Adrenal gland (tissue), 12 donors: ENCODE results near the gene SGPL1. TPM values are rescaled to one million over a fixed set of nuclear protein-coding genes. Genes with fewer than 3 reads are reported as not detected.

Source experiments
- DNase-seq, 7 donors: peaks; one replicate each; pipeline ENCODE4 v3.0.0-alpha.2; 2019 to 2020
- H3K27ac ChIP-seq, 5 donors: fragments of 200-600 bp; sonication (generic) in 4 of 5; 1 replicate in 3 of 5; 2 replicates in 2 of 5; pipeline versions ENCODE4 v1.5.1 to v1.8.0; 2016 to 2020; ENCODE audit warnings: mild to moderate bottlenecking in 1 of 5
- H3K27me3 ChIP-seq: fragments of 200-600 bp; 2 replicates; pipeline ENCODE4 v1.8.0; 2021
- H3K36me3 ChIP-seq, 2 donors: fragments of 200-600 bp; replicated peaks in 1 of 2; 1 replicate in 1 of 2; 2 replicates in 1 of 2; pipeline versions ENCODE4 v1.5.1 to v1.8.0; 2018 to 2022
- H3K4me1 ChIP-seq, 2 donors: fragments of 200-600 bp; replicated peaks in 1 of 2; 1 replicate in 1 of 2; 2 replicates in 1 of 2; pipeline versions ENCODE4 v1.5.1 to v1.8.0; 2018 to 2021
- H3K4me3 ChIP-seq, 4 donors: fragments of 200-600 bp; sonication (generic) in 3 of 4; one replicate each; pipeline ENCODE4 v1.5.1; 2016 to 2018
- H3K9me3 ChIP-seq, 3 donors: fragments of 200-600 bp; sonication (generic) in 1 of 3; replicated peaks in 1 of 3; 1 replicate in 2 of 3; 2 replicates in 1 of 3; pipeline versions ENCODE4 v1.5.1 to v1.8.0; 2016 to 2021
- CTCF ChIP-seq, 6 experiments: fragments of 450-650 bp in 4 of 6; fragments of 200-600 bp in 2 of 6; sonication (generic) in 1 of 6; IDR thresholded peaks; 1 replicate in 5 of 6; 2 replicates in 1 of 6; pipeline versions ENCODE4 v1.5.1 to v1.8.0; 2016 to 2021; ENCODE audit warnings: antibody characterized with exemption in 6 of 6, mild to moderate bottlenecking in 2 of 6, moderate library complexity in 1 of 6
- POLR2A ChIP-seq, 2 donors: fragments of 450-650 bp; IDR thresholded peaks; one replicate each; pipeline ENCODE4 v1.6.1; 2017; ENCODE audit warnings: antibody characterized with exemption in 2 of 2, mild to moderate bottlenecking in 2 of 2, moderate library complexity in 1 of 2
- WGBS, 4 donors: extraction: QIAGEN DNeasy Blood & Tissue Kit in 2 of 4; methylation state at CpG; one replicate each; pipeline versions ENCODE4 v1.1.5 to v1.1.7; 2013 to 2017; 5-methylcytosine and 5-hydroxymethylcytosine counted together
- intact Hi-C, 2 donors: fragments of 100-400 bp; cut with DNase I; formaldehyde crosslinking; loops; one replicate each; pipeline versions ENCODE4 v1.14.1 to v1.15.0; 2022 to 2023
- polyA plus RNA-seq, 3 donors: library from polyadenylated mRNA; stranded (reverse); fragments of 200-250 nt in 2 of 3; fragments of 350-450 nt in 1 of 3; fragmentation: Illumina TruSeq in 1 of 3; extraction: RNeasy Lipid Tissue Mini Kit (QIAGEN cat#74804) in 1 of 3; gene quantifications; one replicate each; pipeline ENCODE4 v1.2.3, GENCODE V29; 2013 to 2014
- total RNA-seq, 9 donors: library from RNA; depleted of rRNA in 4 of 9; stranded (reverse); fragments of >200 nt in 4 of 9; fragments of 120-200 nt in 1 of 9; fragmentation: NEBNext Ultra II Directional in 1 of 9; extraction: Animal tissue kit (Norgen Biotek cat#: 25700) in 1 of 9; gene quantifications; one replicate each; pipeline versions ENCODE4 v1.1.0 to v1.2.4, GENCODE V29; 2013 to 2023
- donor health status: healthy with polysubstance abuse.
- donor health status: Bipolar disorder and iron deficiency.
- donor health status: DM: yes; HTN: yes; CAD: no.
- donor health status: DM: no; HTN: no; CAD: no.
- donor health status: DM: no; HTN: no; CAD: no.
- donor health status: DM: yes; HTN: yes; CAD: no.

SGPL1 gene
- total and polyA plus RNA-seq, 12 donors = 8.7 to 47.9 (median 33.2) TPM

DNA sequence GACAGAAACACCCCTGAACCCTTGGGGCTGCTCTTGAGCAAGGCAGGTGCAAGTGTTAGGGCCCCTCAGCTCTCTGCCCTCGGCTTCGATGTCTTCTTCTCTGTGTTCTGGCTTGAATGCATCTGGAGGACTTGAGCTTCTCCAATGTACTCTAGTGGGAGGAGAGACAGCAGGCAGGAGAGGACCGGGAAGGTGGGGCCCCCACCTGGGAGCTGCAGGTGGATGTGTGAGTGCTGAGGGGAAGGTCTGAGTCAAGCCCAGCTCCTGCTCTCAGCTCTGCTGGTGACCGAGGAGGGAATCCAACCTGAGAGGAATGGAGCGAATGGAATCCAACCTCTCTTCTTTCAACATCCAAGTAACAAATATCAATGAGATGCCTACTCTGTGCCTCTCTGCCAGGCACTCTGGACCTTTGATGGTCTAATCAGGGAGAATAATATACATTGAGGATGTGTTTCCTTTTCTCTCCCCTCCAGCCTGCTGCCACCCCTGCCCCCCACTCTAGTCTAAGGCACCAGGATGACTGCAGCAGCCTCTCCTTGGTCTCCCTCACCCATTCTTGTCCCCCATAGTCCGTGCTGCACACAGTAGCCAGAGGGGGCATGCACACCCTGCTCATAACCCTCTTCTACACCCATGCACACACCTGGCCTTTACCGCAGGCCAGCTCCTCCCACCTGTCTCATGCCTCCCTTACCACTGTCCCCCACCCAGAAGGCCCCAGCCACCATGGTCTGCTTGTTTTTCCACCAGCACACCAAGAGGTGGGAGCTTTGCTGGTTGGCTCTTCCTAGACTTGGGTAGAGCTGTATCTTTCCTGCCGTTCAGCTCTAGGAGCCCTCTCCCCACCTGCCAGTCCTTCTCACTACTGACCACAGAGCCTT is 44.2 kb upstream of the SGPL1 start:
- DNase-seq = peak in 1 of 7 donors; percentile 31
- no peak overlapping the region for H3K27ac ChIP-seq
- no peaks in the 10 kb centered on the region for H3K4me1 ChIP-seq
- H3K4me3 ChIP-seq = no peak overlapping the region
- H3K27me3 ChIP-seq = no peaks in the 10 kb centered on the region
- TF ChIP-seq CTCF (IDR thresholded peaks at IDR 0.05) = no peak
- TF ChIP-seq POLR2A (IDR thresholded peaks at IDR 0.05) = no peak
- H3K36me3 ChIP-seq = no peaks in the 10 kb centered on the region
- intact Hi-C loops = no loop called here
- H3K9me3 ChIP-seq = no peaks in the 10 kb centered on the region
- WGBS, 4 donors = 90 to 97% (median 95%) methylated on average over 6 to 8 of the region's 8 CpGs

GRCh38 chr10:70772627-70773026 is 43.1 kb upstream of the SGPL1 start:
- Histone ChIP-seq H3K27me3 (no peaks in the 10 kb centered on the region), H3K36me3 (no peaks in the 10 kb centered on the region), H3K4me3 (no peak overlapping the region), H3K27ac (no peak overlapping the region), H3K4me1 (no peaks in the 10 kb centered on the region), H3K9me3 (no peaks in the 10 kb centered on the region)
- intact Hi-C loops = no loop called here
- DNase-seq = peak in 1 of 7 donors; percentile 23
- TF ChIP-seq POLR2A (IDR thresholded peaks at IDR 0.05) (no peak), CTCF (IDR thresholded peaks at IDR 0.05) (no peak)
- 88 to 98% (median 96%) methylated on average over 4 of the region's 4 CpGs for WGBS, 4 donors

DNA sequence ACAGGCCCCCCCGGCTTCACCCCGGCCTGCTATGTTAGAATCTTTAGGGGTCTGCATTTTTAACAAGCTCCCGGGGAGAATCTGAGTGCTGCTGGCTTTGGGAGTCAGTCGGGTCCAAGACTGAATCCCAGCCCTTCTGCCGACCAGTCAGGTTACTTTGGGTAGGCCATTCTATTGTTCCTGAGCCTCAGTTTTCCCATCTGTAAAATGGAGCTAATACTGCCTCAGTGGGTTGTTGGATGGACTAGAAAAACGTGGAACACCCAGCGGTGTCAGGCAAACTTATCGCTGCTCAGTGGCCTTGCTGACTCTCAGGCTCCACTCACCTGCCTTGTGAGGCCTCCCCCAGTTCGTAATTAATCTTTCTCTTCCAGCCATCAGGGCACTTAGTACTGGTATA is 42.3 kb upstream of the SGPL1 start:
- Histone ChIP-seq H3K27me3 (no peaks in the 10 kb centered on the region), H3K4me1 (no peaks in the 10 kb centered on the region), H3K9me3 (no peaks in the 10 kb centered on the region), H3K27ac (no peak overlapping the region), H3K4me3 (no peak overlapping the region), H3K36me3 (no peaks in the 10 kb centered on the region)
- intact Hi-C loops = no loop called here
- WGBS, 4 donors = 80 to 90% (median 86%) methylated on average over 8 to 9 of the region's 9 CpGs
- TF ChIP-seq POLR2A (IDR thresholded peaks at IDR 0.05) (no peak), CTCF (IDR thresholded peaks at IDR 0.05) (no peak)
- peak in 1 of 7 donors; percentile 23 for DNase-seq

DNA sequence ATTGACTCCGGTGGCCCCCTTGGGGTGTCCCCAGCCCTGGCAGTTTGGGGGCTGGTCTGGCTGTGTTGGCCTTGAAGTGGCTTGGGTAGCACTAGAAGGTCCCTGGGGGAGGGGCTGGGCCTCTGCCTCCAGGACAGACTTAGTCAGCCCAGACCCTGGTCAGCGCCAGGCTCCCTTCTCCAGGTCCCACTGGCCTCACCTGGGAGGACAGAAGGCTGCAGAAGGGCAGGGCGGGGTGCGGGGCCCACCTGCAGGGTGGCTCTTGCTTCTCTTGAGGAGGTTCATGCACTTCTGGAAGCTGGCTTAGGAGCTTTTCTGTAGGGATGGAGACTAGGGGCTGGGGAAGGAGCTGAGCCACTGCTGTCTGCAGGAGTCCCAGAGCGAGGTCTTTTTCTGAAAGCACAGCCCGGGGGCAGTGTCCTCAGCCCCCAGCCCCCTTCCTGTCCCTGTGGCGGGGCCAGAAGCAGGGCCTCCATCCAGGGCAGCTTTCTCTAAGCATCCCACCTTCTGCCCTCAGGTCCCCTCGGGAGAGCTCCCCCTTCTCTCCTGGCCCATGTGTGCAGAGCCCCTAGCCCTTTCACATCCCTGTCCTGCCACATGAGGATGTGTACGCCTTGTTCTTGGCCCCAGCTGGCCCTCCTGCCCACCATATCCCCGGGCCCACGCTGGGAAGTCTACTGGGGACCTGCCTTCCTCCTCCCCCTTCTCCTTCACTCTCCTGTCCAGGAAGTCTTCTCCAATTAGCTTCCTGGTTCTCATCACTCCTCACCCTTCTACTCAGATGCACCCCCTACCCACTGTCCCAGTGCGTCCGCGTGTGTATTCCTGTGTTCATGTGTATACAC is 41.6 kb upstream of the SGPL1 start:
- Histone ChIP-seq H3K27ac (no peak overlapping the region), H3K27me3 (no peaks in the 10 kb centered on the region), H3K36me3 (no peaks in the 10 kb centered on the region), H3K4me1 (no peaks in the 10 kb centered on the region), H3K4me3 (no peak overlapping the region), H3K9me3 (no peaks in the 10 kb centered on the region)
- DNase-seq = peak in 1 of 7 donors; percentile 34
- 88 to 92% (median 90%) methylated on average over 10 to 14 of the region's 14 CpGs for WGBS, 4 donors
- TF ChIP-seq POLR2A (IDR thresholded peaks at IDR 0.05) (no peak), CTCF (IDR thresholded peaks at IDR 0.05) (no peak)
- intact Hi-C loops = no loop called here
